Upper lobe of right lung (tissue), 1 donor: ENCODE results near the gene SYNE1. TPM values are rescaled to one million over a fixed set of nuclear protein-coding genes. Genes with fewer than 3 reads are reported as not detected.
A peak's percentile ranks its signal among the peaks of the same experiment; 100 is the strongest.

Experiments used
- ATAC-seq: fragments of 200-7000 bp; cut with Tn5 transposase; one replicate; pipeline ENCODE4 v1.9.1; 2020; ENCODE audit warnings: mild to moderate bottlenecking, moderate library complexity
- DNase-seq: peaks from one replicate; pipeline ENCODE4 v3.0.0-alpha.2; 2020
- H3K27ac ChIP-seq: fragments of 200-600 bp; one replicate; pipeline ENCODE4 v1.8.0; 2022
- H3K27me3 ChIP-seq: fragments of 200-600 bp; one replicate; pipeline ENCODE4 v1.8.0; 2022; ENCODE audit warnings: mild to moderate bottlenecking
- H3K36me3 ChIP-seq: fragments of 200-600 bp; one replicate; pipeline ENCODE4 v1.8.0; 2022
- H3K4me1 ChIP-seq: fragments of 200-600 bp; one replicate; pipeline ENCODE4 v1.8.0; 2022
- H3K4me3 ChIP-seq: fragments of 200-600 bp; one replicate; pipeline ENCODE4 v1.8.0; 2022; ENCODE audit warnings: mild to moderate bottlenecking
- H3K9me3 ChIP-seq: fragments of 200-600 bp; one replicate; pipeline ENCODE4 v1.8.0; 2022
- intact Hi-C: fragments of 100-400 bp; cut with DNase I; formaldehyde crosslinking; loops from one replicate; pipeline ENCODE4 v1.11.0; 2022
- total RNA-seq: library from RNA; stranded (reverse); fragmentation: NEBNext Ultra II Directional; extraction: Animal tissue kit (Norgen Biotek cat#: 25700); gene quantifications from one replicate; pipeline ENCODE4 v1.2.1, GENCODE V29; 2021
- TF ChIP-seq, protein P1 (sequence below): fragments of 200-600 bp; IDR thresholded peaks from one replicate; pipeline ENCODE4 v1.8.0; 2022; ENCODE audit warnings: antibody characterized with exemption
- donor health status: DM: no; HTN: yes; CAD: no; lungs with severe emphysema.

Gene SYNE1
- total RNA-seq, 1 donor from 2014 or later: 168 TPM

- Histone ChIP-seq H3K4me1 (no peaks in the 10 kb centered on the region), H3K9me3 (no peaks in the 10 kb centered on the region), H3K4me3 (no peak overlapping the region), H3K27me3 (no peaks in the 10 kb centered on the region), H3K36me3 (no peaks in the 10 kb centered on the region), H3K27ac (no peak overlapping the region)
- intact Hi-C loops: no loop called here
- ATAC-seq (no peak), DNase-seq (no peak)
- TF ChIP-seq, protein P1, sequence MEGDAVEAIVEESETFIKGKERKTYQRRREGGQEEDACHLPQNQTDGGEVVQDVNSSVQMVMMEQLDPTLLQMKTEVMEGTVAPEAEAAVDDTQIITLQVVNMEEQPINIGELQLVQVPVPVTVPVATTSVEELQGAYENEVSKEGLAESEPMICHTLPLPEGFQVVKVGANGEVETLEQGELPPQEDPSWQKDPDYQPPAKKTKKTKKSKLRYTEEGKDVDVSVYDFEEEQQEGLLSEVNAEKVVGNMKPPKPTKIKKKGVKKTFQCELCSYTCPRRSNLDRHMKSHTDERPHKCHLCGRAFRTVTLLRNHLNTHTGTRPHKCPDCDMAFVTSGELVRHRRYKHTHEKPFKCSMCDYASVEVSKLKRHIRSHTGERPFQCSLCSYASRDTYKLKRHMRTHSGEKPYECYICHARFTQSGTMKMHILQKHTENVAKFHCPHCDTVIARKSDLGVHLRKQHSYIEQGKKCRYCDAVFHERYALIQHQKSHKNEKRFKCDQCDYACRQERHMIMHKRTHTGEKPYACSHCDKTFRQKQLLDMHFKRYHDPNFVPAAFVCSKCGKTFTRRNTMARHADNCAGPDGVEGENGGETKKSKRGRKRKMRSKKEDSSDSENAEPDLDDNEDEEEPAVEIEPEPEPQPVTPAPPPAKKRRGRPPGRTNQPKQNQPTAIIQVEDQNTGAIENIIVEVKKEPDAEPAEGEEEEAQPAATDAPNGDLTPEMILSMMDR: no peak
Measured at GRCh38 chr6:152450519-152450918, 186.6 kb downstream of the SYNE1 start.

DNA sequence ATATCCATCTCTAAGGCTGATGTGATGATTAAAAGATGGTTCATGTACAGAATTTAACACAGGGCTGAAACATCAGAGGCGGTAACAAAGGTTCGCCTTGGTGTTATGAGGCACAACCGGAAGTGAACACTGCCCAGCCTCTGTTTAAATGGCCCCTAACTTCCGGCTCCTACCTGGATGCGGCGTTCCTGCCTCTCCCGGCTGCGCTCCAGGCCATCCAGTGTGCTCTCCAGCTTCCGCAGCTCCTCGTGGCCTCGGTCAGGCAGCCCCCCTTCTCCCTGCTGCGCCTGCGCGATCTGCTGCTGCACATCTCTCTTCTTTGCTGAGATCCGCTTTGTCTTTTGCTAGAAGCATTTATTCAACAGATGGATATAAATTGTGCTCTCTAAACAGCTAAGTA is 195.3 kb downstream of the SYNE1 start:
- no peak for ATAC-seq
- Histone ChIP-seq H3K36me3 (peaks cover 6% of the 10 kb centered on the region), H3K27ac (no peak overlapping the region), H3K4me1 (no peaks in the 10 kb centered on the region), H3K9me3 (no peaks in the 10 kb centered on the region), H3K4me3 (no peak overlapping the region), H3K27me3 (no peaks in the 10 kb centered on the region)
- TF ChIP-seq, protein P1: no peak
- intact Hi-C loops: no loop called here
- no peak for DNase-seq

DNA sequence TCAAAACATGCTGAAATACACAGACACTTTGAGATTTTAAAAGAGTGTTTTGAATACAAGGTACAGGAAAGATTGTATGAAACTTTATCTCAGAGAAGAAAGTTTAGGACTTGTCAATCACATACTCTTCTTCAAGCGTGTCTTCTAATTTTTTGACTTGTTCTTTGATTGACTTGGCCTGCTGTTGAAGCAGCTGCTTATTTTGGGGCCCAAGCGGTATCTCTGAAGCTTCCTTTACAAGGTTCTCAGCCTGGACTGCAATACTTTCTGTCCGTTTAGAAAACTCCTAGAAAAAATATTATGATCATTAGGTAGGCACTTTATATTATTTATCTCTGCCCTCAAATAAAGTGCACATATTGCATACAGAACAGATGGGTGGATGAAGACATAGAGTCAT is 201.3 kb downstream of the SYNE1 start:
- Histone ChIP-seq H3K9me3 (no peaks in the 10 kb centered on the region), H3K4me3 (no peak overlapping the region), H3K27me3 (no peaks in the 10 kb centered on the region), H3K27ac (no peak overlapping the region), H3K4me1 (no peaks in the 10 kb centered on the region), H3K36me3 (no peaks in the 10 kb centered on the region)
- DNase-seq (no peak), ATAC-seq (no peak)
- intact Hi-C loops: no loop called here
- TF ChIP-seq, protein P1: no peak

- Histone ChIP-seq H3K36me3 (no peaks in the 10 kb centered on the region), H3K4me1 (no peaks in the 10 kb centered on the region), H3K27me3 (no peaks in the 10 kb centered on the region), H3K4me3 (no peak overlapping the region), H3K9me3 (no peaks in the 10 kb centered on the region), H3K27ac (no peak overlapping the region)
- intact Hi-C loops: no loop called here
- no peak for DNase-seq
- TF ChIP-seq, protein P1: no peak
- no peak for ATAC-seq
Measured at GRCh38 chr6:152432758-152433157, 204.4 kb downstream of the SYNE1 start.

DNA sequence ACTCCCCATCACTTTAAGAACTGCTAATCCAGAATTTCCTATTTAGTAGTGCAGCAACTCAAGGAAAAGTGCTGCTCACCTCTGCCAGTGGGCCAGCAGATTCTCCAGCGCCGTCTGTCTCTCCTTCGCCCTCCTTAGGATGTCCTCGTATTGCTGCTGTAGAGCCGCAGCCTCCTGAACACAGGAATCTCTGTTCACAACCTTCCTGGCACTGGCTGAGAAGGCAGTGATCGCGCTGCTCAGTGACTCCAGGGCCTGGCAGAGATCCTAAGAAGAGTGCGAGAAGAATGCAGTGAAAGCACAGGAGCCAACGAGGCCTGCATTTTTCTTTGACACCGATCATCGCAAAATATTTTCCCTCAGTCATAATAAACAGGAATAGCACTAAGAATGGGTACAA is 209.0 kb downstream of the SYNE1 start:
- no peak overlapping the region for H3K4me3 ChIP-seq
- no peak for DNase-seq

More for the DNA sequence above, 209.0 kb downstream of the SYNE1 start:
- peak; percentile 22 for ATAC-seq
- TF ChIP-seq, protein P1: no peak
- intact Hi-C loops: no loop called here
- Histone ChIP-seq H3K9me3 (no peaks in the 10 kb centered on the region), H3K4me1 (no peaks in the 10 kb centered on the region), H3K36me3 (no peaks in the 10 kb centered on the region), H3K27me3 (no peaks in the 10 kb centered on the region), H3K27ac (no peak overlapping the region)
